Measurements from ENCODE around the gene TTLL7. TPM values are rescaled to one million over a fixed set of nuclear protein-coding genes. Genes with fewer than 3 reads are reported as not detected.

The TTLL7 gene
- total RNA-seq, 1 donor from 2014 or later, result 14.0 TPM

DNA sequence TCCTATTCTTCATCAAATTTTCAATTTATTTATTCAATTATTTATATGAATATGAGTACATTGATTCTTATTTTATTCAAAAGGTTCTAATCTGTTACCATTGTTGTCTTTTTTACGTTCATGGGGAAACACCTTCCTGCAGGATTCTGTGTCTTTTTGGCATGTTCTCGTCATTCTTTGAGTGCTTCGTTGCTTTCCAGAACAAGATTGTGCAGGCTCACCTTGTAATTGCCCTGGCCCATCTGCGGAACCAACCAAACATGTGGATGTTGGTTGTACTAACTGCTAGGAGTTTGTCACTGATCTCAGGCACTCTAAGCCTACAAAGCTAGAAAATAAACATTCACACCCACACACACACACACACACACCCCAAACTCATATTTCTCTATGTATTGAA is 182.1 kb downstream of the TTLL7 start:
- no peak for DNase-seq (ENCODE audit: low read depth)

DNA sequence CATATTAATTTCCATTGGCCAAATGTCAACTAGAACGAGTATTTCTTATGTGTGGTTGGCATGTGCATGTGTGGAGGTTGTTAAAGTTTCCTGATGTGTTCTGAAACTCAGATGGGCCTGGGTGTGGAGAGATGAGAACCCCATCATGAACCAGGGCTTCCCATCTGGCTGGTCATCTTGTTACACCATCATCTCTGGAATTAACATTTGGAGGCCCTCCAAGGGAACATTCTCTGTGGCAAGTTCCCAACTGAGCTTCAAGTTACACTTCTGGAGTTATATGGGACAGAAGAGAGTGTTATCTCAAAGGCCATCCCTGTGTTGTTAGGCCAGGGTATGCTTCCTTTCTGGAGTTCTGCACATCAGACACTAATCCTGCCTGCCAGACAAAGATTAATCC is 183.6 kb downstream of the TTLL7 start:
- DNase-seq (ENCODE audit: low read depth), result no peak

Other genes starting within 250 kb of the TTLL7 start
- gene PRKACB, start 145.1 kb upstream of the TTLL7 start, total RNA-seq, result 11.6 and 33.1 TPM in 2 replicates

Measured in renal cortical epithelial cell (primary cell).